ENCODE data around the gene LMX1B.
A peak's percentile ranks its signal among the peaks of the same experiment; 100 is the strongest.

The LMX1B gene

DNA sequence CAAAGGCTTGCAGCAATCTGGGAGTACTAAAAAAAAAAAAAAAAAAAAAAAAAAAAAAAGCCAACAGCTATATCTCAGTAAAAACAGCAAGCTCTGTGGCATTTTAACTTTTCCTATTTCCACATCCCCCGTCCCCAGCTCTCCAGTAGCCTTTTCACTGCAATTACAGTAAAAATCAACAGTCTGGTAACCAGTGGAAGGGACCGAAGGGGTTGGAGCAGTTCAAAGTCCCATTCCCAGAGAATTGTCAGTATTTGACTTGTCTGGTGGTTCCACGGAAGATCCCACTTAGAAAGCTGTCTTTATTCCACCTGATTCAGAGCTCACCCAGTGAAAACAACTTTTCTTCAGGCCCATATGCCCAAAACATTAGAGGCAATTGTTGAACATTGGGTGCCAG lies 119.3 kb downstream of the LMX1B start:
- Histone ChIP-seq H3K27me3 (no peaks in the 10 kb centered on the region), H3K4me1 (no peaks in the 10 kb centered on the region), H3K4me2 (no peak overlapping the region), H4K20me1 (no peaks in the 10 kb centered on the region), H3K4me3 (no peak overlapping the region), H3K9ac (no peak overlapping the region), H3K27ac (no peak overlapping the region), H3K36me3 (no peaks in the 10 kb centered on the region; a peak in 1 of 22 replicates), H3K9me3 (replicated peaks in 1 of 11) (peaks cover 18 to 28% (median 24%) of the 10 kb centered on the region in 11 experiments)
- TF ChIP-seq Cebpa-rat (IDR thresholded peaks at IDR 0.05) = no peak

GRCh38 chr9:126734877-126735276 lies 121.1 kb downstream of the LMX1B start:
- no peak overlapping the region for H3K9ac ChIP-seq
- peaks cover 0 to 9% (median 0%) of the 10 kb centered on the region in 10 experiments; a peak in 1 of 20 replicates for H3K4me1 ChIP-seq
- H4K20me1 ChIP-seq = no peaks in the 10 kb centered on the region
- no peak overlapping the region for H3K4me2 ChIP-seq
- no peak overlapping the region for H3K4me3 ChIP-seq
- peaks cover 18 to 36% (median 33%) of the 10 kb centered on the region in 11 experiments for H3K9me3 ChIP-seq (replicated peaks in 1 of 11)
- H3K27me3 ChIP-seq = no peaks in the 10 kb centered on the region
- H3K36me3 ChIP-seq = no peaks in the 10 kb centered on the region; a peak in 1 of 22 replicates
- no peak for TF ChIP-seq Cebpa-rat (IDR thresholded peaks at IDR 0.05)
- H3K27ac ChIP-seq = no peak overlapping the region

DNA sequence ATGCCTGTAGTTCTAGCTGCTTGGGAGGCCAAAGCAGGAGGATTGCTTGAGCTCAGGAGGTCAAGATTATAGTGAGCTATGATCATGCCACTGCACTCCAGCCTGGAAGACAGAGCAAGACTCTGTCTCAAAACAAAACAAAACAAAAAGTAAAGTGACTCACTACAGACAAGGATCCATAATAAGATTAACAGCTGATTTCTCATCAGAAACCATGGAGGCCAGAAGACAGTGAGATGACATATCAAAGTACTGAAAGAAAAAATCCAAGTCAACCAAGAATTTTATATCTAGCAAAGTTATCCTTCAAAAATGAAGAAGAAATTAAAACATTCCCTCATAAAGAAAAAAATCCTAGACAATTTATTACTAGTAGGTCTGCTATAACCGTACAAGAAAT lies 121.8 kb downstream of the LMX1B start:
- H3K9me3 ChIP-seq (replicated peaks in 1 of 11) = peaks cover 18 to 41% (median 33%) of the 10 kb centered on the region in 11 experiments
- H4K20me1 ChIP-seq = no peaks in the 10 kb centered on the region
- H3K36me3 ChIP-seq = no peaks in the 10 kb centered on the region; a peak in 1 of 22 replicates
- peaks cover 0 to 9% (median 0%) of the 10 kb centered on the region in 10 experiments; a peak in 1 of 20 replicates for H3K4me1 ChIP-seq
- H3K27me3 ChIP-seq = no peaks in the 10 kb centered on the region
- no peak for TF ChIP-seq Cebpa-rat (IDR thresholded peaks at IDR 0.05)
- no peak overlapping the region for H3K4me3 ChIP-seq
- H3K27ac ChIP-seq = no peak overlapping the region
- H3K4me2 ChIP-seq = no peak overlapping the region
- no peak overlapping the region for H3K9ac ChIP-seq

GRCh38 chr9:126738553-126738952 lies 124.8 kb downstream of the LMX1B start:
- Histone ChIP-seq H3K9ac (no peak overlapping the region), H3K4me1 (peaks cover 0 to 9% (median 0%) of the 10 kb centered on the region in 10 experiments; a peak in 1 of 20 replicates), H4K20me1 (no peaks in the 10 kb centered on the region), H3K36me3 (no peaks in the 10 kb centered on the region; a peak in 1 of 22 replicates), H3K9me3 (replicated peaks in 1 of 11) (peaks cover 18 to 41% (median 33%) of the 10 kb centered on the region in 11 experiments), H3K4me3 (no peak overlapping the region), H3K27me3 (no peaks in the 10 kb centered on the region), H3K4me2 (peak overlapping the region in 4 of 11 experiments; percentile 11 to 31 (median 24); a peak in 2 of 22 replicates), H3K27ac (no peak overlapping the region)
- no peak for TF ChIP-seq Cebpa-rat (IDR thresholded peaks at IDR 0.05)

DNA sequence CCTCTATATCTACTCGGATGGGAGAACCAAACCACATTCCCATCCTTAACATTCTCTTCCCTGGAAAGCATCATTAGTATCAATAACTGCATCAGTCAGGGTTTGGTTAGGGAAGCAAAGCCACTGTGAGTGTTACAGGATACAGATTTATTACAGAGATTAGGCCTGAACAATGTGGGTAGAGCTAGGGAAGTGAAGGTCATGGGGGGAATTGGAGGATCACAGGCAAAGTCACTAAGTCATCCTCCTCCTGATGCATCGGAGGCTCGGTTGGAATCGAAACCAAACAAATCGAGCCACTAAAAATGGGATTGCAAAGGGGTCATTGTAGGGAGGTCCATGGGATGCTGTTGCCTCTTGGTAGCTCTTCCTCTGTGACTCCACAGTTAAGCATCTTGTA lies 129.3 kb downstream of the LMX1B start:
- Histone ChIP-seq H3K27me3 (no peaks in the 10 kb centered on the region), H3K4me1 (peaks cover 34 to 51% (median 40%) of the 10 kb centered on the region in 10 experiments), H3K36me3 (no peaks in the 10 kb centered on the region), H4K20me1 (no peaks in the 10 kb centered on the region), H3K9me3 (replicated peaks in 1 of 11) (peaks cover 0 to 18% (median 9%) of the 10 kb centered on the region in 11 experiments; a peak in 12 of 22 replicates), H3K27ac (no peak overlapping the region), H3K4me2 (no peak overlapping the region), H3K4me3 (no peak overlapping the region), H3K9ac (no peak overlapping the region)
- no peak for TF ChIP-seq Cebpa-rat (IDR thresholded peaks at IDR 0.05)

DNA sequence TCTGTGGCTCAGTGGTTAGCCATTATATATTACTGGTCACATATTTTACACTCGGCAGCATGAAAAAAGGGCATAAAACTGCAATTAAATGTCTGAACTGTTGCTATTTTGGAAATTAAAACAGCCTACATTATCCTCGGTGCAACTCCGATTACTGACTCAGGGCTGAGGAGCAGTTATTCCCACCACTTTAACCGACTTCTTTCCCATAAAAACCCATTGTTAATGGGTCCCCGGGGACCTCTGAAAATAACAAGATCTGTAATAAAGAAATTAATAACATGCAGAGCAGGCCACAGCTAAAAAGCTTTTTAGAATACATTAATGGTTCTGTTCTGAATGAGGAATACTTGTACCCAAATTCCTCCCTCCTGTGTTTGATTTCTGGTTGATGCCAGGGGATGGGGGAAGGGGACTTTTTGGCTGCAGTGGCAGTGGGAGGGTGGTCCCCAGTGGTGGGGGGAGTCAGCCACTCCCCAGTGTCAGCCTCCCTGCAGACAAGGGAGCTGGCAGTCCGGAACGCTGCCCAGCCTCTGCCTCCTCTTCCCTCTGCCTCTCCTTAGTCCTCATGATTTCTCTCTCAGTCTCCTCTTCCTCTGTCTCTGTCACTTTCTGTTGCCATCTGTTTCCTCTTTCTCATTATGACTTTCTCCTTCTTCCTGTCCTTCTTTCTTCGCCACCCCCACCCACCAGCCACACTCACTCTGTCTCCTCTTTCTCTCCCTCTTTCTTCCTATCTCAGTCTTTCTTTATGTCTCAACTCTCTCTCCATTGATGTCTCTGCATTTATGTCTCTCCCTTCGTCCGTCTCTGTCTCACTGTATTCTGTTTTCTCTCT lies 132.1 kb downstream of the LMX1B start:
- Histone ChIP-seq H3K36me3 (no peaks in the 10 kb centered on the region), H3K4me1 (peaks cover 34 to 62% (median 56%) of the 10 kb centered on the region in 10 experiments), H3K4me3 (peak overlapping the region in 9 of 10 experiments; percentile 1 to 43 (median 37); a peak in 9 of 20 replicates), H3K4me2 (peak overlapping the region; percentile 68 to 93 (median 82)), H3K9me3 (replicated peaks in 1 of 11) (peaks cover 0 to 9% (median 0%) of the 10 kb centered on the region in 11 experiments; a peak in 5 of 22 replicates), H4K20me1 (no peaks in the 10 kb centered on the region), H3K9ac (peak overlapping the region; percentile 58 to 76 (median 68); a peak in 21 of 22 replicates), H3K27ac (peak overlapping the region; percentile 60 to 90 (median 80); a peak in 21 of 22 replicates), H3K27me3 (no peaks in the 10 kb centered on the region)
- no peak for TF ChIP-seq Cebpa-rat (IDR thresholded peaks at IDR 0.05)
